Measurements from ENCODE around the gene SLC35F3. TPM values are rescaled to one million over a fixed set of nuclear protein-coding genes. Genes with fewer than 3 reads are reported as not detected.
"Not testable (repeated sequence)": the region's sequence is repeated elsewhere in the genome, so short reads cannot be mapped to it uniquely, and the experiment has no call there.

SLC35F3 gene
- polyA plus RNA-seq, 1 donor, result 0.58 TPM

- DNase-seq, result no peak
Measured at GRCh38 chr1:234107416-234108021, 203.0 kb downstream of the SLC35F3 start.

GRCh38 chr1:234108921-234109320 lies 204.4 kb downstream of the SLC35F3 start:
- no peak for DNase-seq

GRCh38 chr1:234109840-234110239 lies 205.4 kb downstream of the SLC35F3 start:
- DNase-seq, result no peak

- no peak for DNase-seq
Measured at GRCh38 chr1:234111458-234112142, 207.1 kb downstream of the SLC35F3 start.

GRCh38 chr1:234114648-234115307 lies 210.3 kb downstream of the SLC35F3 start:
- peak; percentile 68 for DNase-seq

- no peak for DNase-seq
Measured at GRCh38 chr1:234118911-234119310, 214.4 kb downstream of the SLC35F3 start.

- DNase-seq, result no peak
Measured at GRCh38 chr1:234119431-234119830, 215.0 kb downstream of the SLC35F3 start.

GRCh38 chr1:234120327-234120944 lies 216.0 kb downstream of the SLC35F3 start:
- DNase-seq, result no peak

GRCh38 chr1:234121659-234122058 lies 217.2 kb downstream of the SLC35F3 start:
- DNase-seq, result not testable (repeated sequence)

GRCh38 chr1:234122571-234122970 lies 218.1 kb downstream of the SLC35F3 start:
- DNase-seq, result not testable (repeated sequence)

- no peak for DNase-seq
Measured at GRCh38 chr1:234123867-234124266, 219.4 kb downstream of the SLC35F3 start.

- DNase-seq, result no peak
Measured at GRCh38 chr1:234125283-234125682, 220.8 kb downstream of the SLC35F3 start.

GRCh38 chr1:234125714-234126113 lies 221.2 kb downstream of the SLC35F3 start:
- DNase-seq, result no peak

GRCh38 chr1:234127026-234127671 lies 222.7 kb downstream of the SLC35F3 start:
- DNase-seq, result no peak

GRCh38 chr1:234132795-234133194 lies 228.3 kb downstream of the SLC35F3 start:
- DNase-seq, result no peak

- DNase-seq, result no peak
Measured at GRCh38 chr1:234134878-234135277, 230.4 kb downstream of the SLC35F3 start.

GRCh38 chr1:234135501-234135900 lies 231.0 kb downstream of the SLC35F3 start:
- DNase-seq, result no peak

- no peak for DNase-seq
Measured at GRCh38 chr1:234136073-234136472, 231.6 kb downstream of the SLC35F3 start.

GRCh38 chr1:234139966-234140365 lies 235.5 kb downstream of the SLC35F3 start:
- no peak for DNase-seq

GRCh38 chr1:234140388-234140787 lies 235.9 kb downstream of the SLC35F3 start:
- DNase-seq, result no peak

- DNase-seq, result no peak
Measured at GRCh38 chr1:234141006-234141405, 236.5 kb downstream of the SLC35F3 start.

GRCh38 chr1:234143681-234144080 lies 239.2 kb downstream of the SLC35F3 start:
- no peak for DNase-seq

GRCh38 chr1:234144901-234145300 lies 240.4 kb downstream of the SLC35F3 start:
- no peak for DNase-seq
